ENCODE measurements around the gene GPC3. TPM values are rescaled to one million over a fixed set of nuclear protein-coding genes. Genes with fewer than 3 reads are reported as not detected.

Gene GPC3
- total and polyA plus RNA-seq, 2 of the 4 experiments (the other 2 are of a cell fraction), result not detected

DNA sequence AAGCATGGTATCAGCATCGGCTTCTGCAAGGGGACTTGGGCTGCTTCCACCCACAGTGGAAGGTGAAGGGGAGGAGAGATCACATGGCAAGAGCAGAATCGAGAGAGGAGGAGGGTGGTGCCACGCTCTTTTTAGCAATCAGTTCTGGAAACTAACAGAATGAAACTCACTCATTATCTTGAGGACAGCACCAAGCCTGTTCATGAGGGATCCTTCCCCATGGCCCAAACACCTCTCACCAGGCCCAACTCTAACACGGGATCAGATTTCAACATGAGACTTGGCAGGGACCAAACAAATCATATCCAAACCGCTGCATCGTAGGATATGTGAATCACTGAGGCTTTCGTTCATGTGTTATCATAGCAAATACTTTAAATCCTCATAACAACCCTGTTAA, 125.5 kb downstream of the GPC3 start:
- H3K14ac ChIP-seq (replicated peaks; ENCODE audit: low read depth, low read length), result no peak overlapping the region
- no peaks in the 10 kb centered on the region for H3K79me1 ChIP-seq (ENCODE audit: low read depth in 1 of 2, low read length in 2 of 2)
- no peak overlapping the region for H4K91ac ChIP-seq (ENCODE audit: insufficient read depth, low read depth, low read length)
- peak overlapping the region; percentile 36 for H2AFZ ChIP-seq (replicated peaks; ENCODE audit: low read length, poor library complexity)
- no peak overlapping the region for H2AK9ac ChIP-seq (replicated peaks; ENCODE audit: low read depth, low read length, poor library complexity)
- 17% methylated on average over 1 of the region's 7 CpGs; no CpG with 5 or more reads in 1 of the 2 experiments for WGBS, 2 experiments (ENCODE audit: extremely low coverage in 2 of 2, insufficient read length in 1 of 2)
- no peak overlapping the region for H4K5ac ChIP-seq (ENCODE audit: low read depth, low read length)
- TF ChIP-seq, protein P1, sequence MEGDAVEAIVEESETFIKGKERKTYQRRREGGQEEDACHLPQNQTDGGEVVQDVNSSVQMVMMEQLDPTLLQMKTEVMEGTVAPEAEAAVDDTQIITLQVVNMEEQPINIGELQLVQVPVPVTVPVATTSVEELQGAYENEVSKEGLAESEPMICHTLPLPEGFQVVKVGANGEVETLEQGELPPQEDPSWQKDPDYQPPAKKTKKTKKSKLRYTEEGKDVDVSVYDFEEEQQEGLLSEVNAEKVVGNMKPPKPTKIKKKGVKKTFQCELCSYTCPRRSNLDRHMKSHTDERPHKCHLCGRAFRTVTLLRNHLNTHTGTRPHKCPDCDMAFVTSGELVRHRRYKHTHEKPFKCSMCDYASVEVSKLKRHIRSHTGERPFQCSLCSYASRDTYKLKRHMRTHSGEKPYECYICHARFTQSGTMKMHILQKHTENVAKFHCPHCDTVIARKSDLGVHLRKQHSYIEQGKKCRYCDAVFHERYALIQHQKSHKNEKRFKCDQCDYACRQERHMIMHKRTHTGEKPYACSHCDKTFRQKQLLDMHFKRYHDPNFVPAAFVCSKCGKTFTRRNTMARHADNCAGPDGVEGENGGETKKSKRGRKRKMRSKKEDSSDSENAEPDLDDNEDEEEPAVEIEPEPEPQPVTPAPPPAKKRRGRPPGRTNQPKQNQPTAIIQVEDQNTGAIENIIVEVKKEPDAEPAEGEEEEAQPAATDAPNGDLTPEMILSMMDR (conservative IDR thresholded peaks at IDR 0.05; ENCODE audit: low read depth, low read length), result no peak
- no peak for TF ChIP-seq SMC3 (IDR thresholded peaks at IDR 0.05; ENCODE audit: low read depth, low read length)
- TF ChIP-seq RCOR1 (IDR thresholded peaks at IDR 0.05; ENCODE audit: insufficient replicate concordance, low read length), result no peak
- TF ChIP-seq, protein P2, sequence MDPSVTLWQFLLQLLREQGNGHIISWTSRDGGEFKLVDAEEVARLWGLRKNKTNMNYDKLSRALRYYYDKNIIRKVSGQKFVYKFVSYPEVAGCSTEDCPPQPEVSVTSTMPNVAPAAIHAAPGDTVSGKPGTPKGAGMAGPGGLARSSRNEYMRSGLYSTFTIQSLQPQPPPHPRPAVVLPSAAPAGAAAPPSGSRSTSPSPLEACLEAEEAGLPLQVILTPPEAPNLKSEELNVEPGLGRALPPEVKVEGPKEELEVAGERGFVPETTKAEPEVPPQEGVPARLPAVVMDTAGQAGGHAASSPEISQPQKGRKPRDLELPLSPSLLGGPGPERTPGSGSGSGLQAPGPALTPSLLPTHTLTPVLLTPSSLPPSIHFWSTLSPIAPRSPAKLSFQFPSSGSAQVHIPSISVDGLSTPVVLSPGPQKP (IDR thresholded peaks at IDR 0.05; ENCODE audit: borderline replicate concordance, low read depth, low read length), result no peak
- no peak for TF ChIP-seq RFX5 (IDR thresholded peaks at IDR 0.05; ENCODE audit: low read depth, low read length)
- no peak for TF ChIP-seq CEBPB (IDR thresholded peaks at IDR 0.05; ENCODE audit: low read depth, low read length)
- TF ChIP-seq MAZ (IDR thresholded peaks at IDR 0.05; ENCODE audit: borderline replicate concordance, low read depth, low read length), result no peak
- TF ChIP-seq RAD21 (IDR thresholded peaks at IDR 0.05; ENCODE audit: low read length), result no peak
- no peak for TF ChIP-seq FOS (IDR thresholded peaks at IDR 0.05; ENCODE audit: low read depth, low read length)
- TF ChIP-seq USF2 (IDR thresholded peaks at IDR 0.05; ENCODE audit: low read depth, low read length), result no peak
- no peak for TF ChIP-seq NFE2L2 (IDR thresholded peaks at IDR 0.05; ENCODE audit: low read depth, low read length)
- TF ChIP-seq MAFK (IDR thresholded peaks at IDR 0.05; ENCODE audit: low read depth, low read length), result no peak
- TF ChIP-seq POLR2A (IDR thresholded peaks at IDR 0.05; ENCODE audit: low read depth, low read length), result no peak
- no peak for TF ChIP-seq CHD1 (IDR thresholded peaks at IDR 0.05; ENCODE audit: low read depth, low read length)
- TF ChIP-seq BHLHE40 (IDR thresholded peaks at IDR 0.05; ENCODE audit: low read depth, low read length), result no peak
- no peak for TF ChIP-seq MXI1 (IDR thresholded peaks at IDR 0.05; ENCODE audit: borderline replicate concordance, low read depth, low read length)
- no peaks in the 10 kb centered on the region for H3K9me1 ChIP-seq (ENCODE audit: insufficient read depth, low read length)
- H2BK5ac ChIP-seq (ENCODE audit: low read depth, low read length, poor library complexity, severe bottlenecking), result no peak overlapping the region
- H3K23ac ChIP-seq (ENCODE audit: low read depth, low read length), result no peak overlapping the region
- no peak overlapping the region for H3K18ac ChIP-seq (ENCODE audit: low read depth, low read length)
- ChIA-PET CTCF (no interaction called here), POLR2A (ENCODE audit: unreplicated experiment) (no interaction called here)
- no peaks in the 10 kb centered on the region for H3K4me1 ChIP-seq (ENCODE audit: control insufficient read depth, insufficient read depth, low read length)
- H3K4me3 ChIP-seq (ENCODE audit: insufficient read depth, low read depth, low read length), result no peak overlapping the region
- peak; percentile 55 for DNase-seq
- no peak overlapping the region for H3K4ac ChIP-seq (ENCODE audit: low read depth, low read length)
- dilution Hi-C loops (cut with HindIII; ENCODE audit: low sequenced_read_pairs, unreplicated experiment), result no loop called here
- no peak overlapping the region for H2AK5ac ChIP-seq (ENCODE audit: low read depth, low read length)
- no peak overlapping the region; the same call in 1 of the 2 replicates for H3K4me2 ChIP-seq (ENCODE audit: low read depth, low read length)
- H4K8ac ChIP-seq (ENCODE audit: low read depth in 2 of 2, low read length in 2 of 2), result no peak overlapping the region
- ATAC-seq (ENCODE audit: low read depth), result peak; percentile 49
- no peak overlapping the region for H3K9ac ChIP-seq (ENCODE audit: low read depth, low read length)
- H2BK120ac ChIP-seq (ENCODE audit: low read depth, low read length), result no peak overlapping the region
- peaks cover 2% of the 10 kb centered on the region; the same call in 1 of the 2 replicates for H3K27me3 ChIP-seq (ENCODE audit: control insufficient read depth, insufficient read depth, low read length)
- H3K27ac ChIP-seq (ENCODE audit: insufficient read depth, low read length), result no peak overlapping the region
- H3K36me3 ChIP-seq (ENCODE audit: control insufficient read depth, insufficient read depth, low read length), result no peaks in the 10 kb centered on the region
- no peak overlapping the region for H2BK15ac ChIP-seq (ENCODE audit: low read depth, low read length)
- H3K9me3 ChIP-seq (ENCODE audit: control insufficient read depth, insufficient read depth, low read length), result no peaks in the 10 kb centered on the region
- in situ Hi-C loops (cut with MboI; ENCODE audit: low sequenced_read_pairs), result no loop called here
- no peak overlapping the region for H3K56ac ChIP-seq (ENCODE audit: extremely low read depth, insufficient read depth, low read length)
- BruUV-seq (replicated peaks), result no TSS peak
- H4K20me1 ChIP-seq (ENCODE audit: insufficient read depth, low read length), result no peaks in the 10 kb centered on the region
- intact Hi-C loops (cut with micrococcal nuclease), result no loop called here
- H2BK20ac ChIP-seq (ENCODE audit: low read depth, low read length), result no peak overlapping the region

All from IMR-90 (cell line).